Neural progenitor cell (in vitro differentiated cells): ENCODE data around the gene PITPNM3. TPM values are rescaled to one million over a fixed set of nuclear protein-coding genes. Genes with fewer than 3 reads are reported as not detected.

Experiments
- DNase-seq: peaks from one replicate; pipeline ENCODE4 v3.0.0-alpha.2; 2016; ENCODE audit warnings: low spot score
- H2AFZ ChIP-seq: fragments of 200-600 bp; sonication (generic); replicated peaks from 2 replicates; pipeline ENCODE4 v1.6.1; 2016; ENCODE audit warnings: antibody characterized with exemption
- H3F3A ChIP-seq: fragments of 200-600 bp; sonication (generic); 2 replicates; pipeline ENCODE4 v1.6.1; 2016; ENCODE audit warnings: antibody characterized with exemption, low read depth
- H3K27ac ChIP-seq: fragments of 200-600 bp; sonication (generic); 2 replicates; pipeline ENCODE4 v1.5.1; 2016; ENCODE audit warnings: mild to moderate bottlenecking
- H3K27me3 ChIP-seq: fragments of 200-600 bp; sonication (generic); 2 replicates; pipeline ENCODE4 v1.6.1; 2016; ENCODE audit warnings: mild to moderate bottlenecking, moderate library complexity
- H3K36me3 ChIP-seq: fragments of 200-600 bp; sonication (generic); 2 replicates; pipeline ENCODE4 v1.5.1; 2016
- H3K4me1 ChIP-seq: fragments of 200-600 bp; sonication (generic); 2 replicates; pipeline ENCODE4 v1.6.1; 2016; ENCODE audit warnings: mixed run types
- H3K4me2 ChIP-seq: fragments of 200-600 bp; sonication (generic); 2 replicates; pipeline ENCODE4 v1.6.1; 2016
- H3K4me3 ChIP-seq: fragments of 200-600 bp; sonication (generic); 2 replicates; pipeline ENCODE4 v1.5.1; 2016
- H3K79me2 ChIP-seq: fragments of 200-600 bp; sonication (generic); 2 replicates; pipeline ENCODE4 v1.6.1; 2016; ENCODE audit warnings: low read depth
- H3K9ac ChIP-seq: fragments of 200-600 bp; sonication (generic); 2 replicates; pipeline ENCODE4 v1.6.1; 2016
- H3K9me3 ChIP-seq: fragments of 200-600 bp; sonication (generic); 2 replicates; pipeline ENCODE4 v1.5.1; 2016; ENCODE audit warnings: low read depth
- H4K20me1 ChIP-seq: fragments of 200-600 bp; sonication (generic); 2 replicates; pipeline ENCODE4 v1.6.1; 2016; ENCODE audit warnings: low read depth
- H3K27ac Mint-ChIP-seq: 3 replicates; pipeline ENCODE4 v1.8.0; 2021; ENCODE audit warnings: mixed read lengths
- H3K27me3 Mint-ChIP-seq: 2 replicates; pipeline ENCODE4 v1.8.0; 2022; ENCODE audit warnings: low read depth, mild to moderate bottlenecking, inconsistent platforms, moderate library complexity, mixed read lengths; ENCODE audit not compliant: insufficient read depth
- H3K36me3 Mint-ChIP-seq: 3 replicates; pipeline ENCODE4 v1.8.0; 2021; ENCODE audit warnings: mixed read lengths
- H3K4me1 Mint-ChIP-seq: 3 replicates; pipeline ENCODE4 v1.8.0; 2021; ENCODE audit warnings: mixed read lengths
- H3K4me3 Mint-ChIP-seq: 3 replicates; pipeline ENCODE4 v1.8.0; 2021; ENCODE audit warnings: mild to moderate bottlenecking, moderate library complexity, mixed read lengths
- H3K9me3 Mint-ChIP-seq: 3 replicates; pipeline ENCODE4 v1.8.0; 2020; ENCODE audit warnings: mixed read lengths
- CTCF ChIP-seq: fragments of 200-600 bp; sonication (generic); IDR thresholded peaks from 2 replicates; pipeline ENCODE4 v1.5.1; 2017; ENCODE audit warnings: antibody characterized with exemption, mild to moderate bottlenecking
- EZH2 ChIP-seq: fragments of 200-600 bp; sonication (generic); IDR thresholded peaks from 2 replicates; pipeline ENCODE4 v1.6.1; 2017; ENCODE audit warnings: antibody characterized with exemption, mild to moderate bottlenecking, moderate library complexity
- EZH2phosphoT487 ChIP-seq: fragments of 200-600 bp; sonication (generic); IDR thresholded peaks from 2 replicates; pipeline ENCODE4 v1.6.1; 2017; ENCODE audit warnings: antibody characterized with exemption
- total RNA-seq: library from RNA; depleted of rRNA; stranded (reverse); fragments of >200 nt; gene quantifications from 2 replicates; pipeline ENCODE4 v1.2.3, GENCODE V29; 2015; ENCODE audit warnings: low replicate concordance

Gene PITPNM3
- total RNA-seq, 1 donor from 2014 or later: 2.8 TPM

DNA sequence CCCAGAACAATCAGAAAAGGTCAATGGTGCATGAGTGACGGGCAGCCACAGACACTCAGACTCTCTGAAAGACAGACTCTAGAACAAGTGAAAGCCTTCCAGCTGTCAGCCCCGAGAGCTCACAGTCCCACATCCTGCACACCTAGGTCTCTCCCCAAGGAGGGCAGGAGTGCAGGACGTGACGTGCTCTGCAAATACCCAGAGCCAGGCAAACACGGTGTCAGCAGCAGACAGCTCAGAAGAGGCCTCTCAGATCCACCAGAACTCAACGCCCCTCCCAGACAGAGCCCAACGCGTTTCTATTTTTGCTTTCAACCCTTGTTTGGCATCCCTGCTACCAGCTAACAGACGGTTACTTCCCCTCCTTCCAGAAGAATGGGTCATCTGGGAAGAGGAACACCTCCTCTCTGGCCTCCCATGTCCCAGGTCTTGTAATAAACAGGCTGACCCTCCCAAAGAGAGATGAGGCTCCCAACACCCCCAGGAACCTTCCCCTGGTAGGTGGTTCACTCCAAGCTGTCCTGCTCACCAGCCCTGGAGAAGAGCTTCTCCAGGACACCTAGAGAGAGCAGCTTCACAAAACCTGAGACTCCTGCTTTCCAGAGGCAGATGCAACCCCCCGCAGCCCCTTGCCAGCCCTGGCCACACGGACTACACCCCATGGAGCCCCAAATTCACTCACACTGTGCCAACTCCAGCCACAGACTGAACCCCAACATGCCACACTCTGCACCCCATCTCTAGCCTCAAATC lies 7.6 kb downstream of the PITPNM3 start:
- H3K4me2 ChIP-seq: no peak overlapping the region
- no peaks in the 10 kb centered on the region for H4K20me1 ChIP-seq
- no peaks in the 10 kb centered on the region for H3K9me3 Mint-ChIP-seq
- no peak overlapping the region for H3K9ac ChIP-seq
- no peaks in the 10 kb centered on the region for H3F3A ChIP-seq
- TF ChIP-seq CTCF: no peak
- no peak for TF ChIP-seq EZH2
- no peak for TF ChIP-seq EZH2phosphoT487
- H3K4me3 ChIP-seq: no peak overlapping the region
- no peaks in the 10 kb centered on the region for H3K9me3 ChIP-seq
- no peaks in the 10 kb centered on the region for H3K36me3 ChIP-seq
- peaks cover 1% of the 10 kb centered on the region for H3K27me3 ChIP-seq
- H3K4me3 Mint-ChIP-seq: no peak overlapping the region
- no peak overlapping the region for H3K27ac ChIP-seq
- H3K4me1 ChIP-seq: peaks cover 15% of the 10 kb centered on the region
- peaks cover 10% of the 10 kb centered on the region for H3K4me1 Mint-ChIP-seq
- no peak overlapping the region for H2AFZ ChIP-seq
- H3K27me3 Mint-ChIP-seq: peaks cover 15% of the 10 kb centered on the region
- no peaks in the 10 kb centered on the region for H3K36me3 Mint-ChIP-seq
- H3K27ac Mint-ChIP-seq: peak overlapping the region; percentile 44
- H3K79me2 ChIP-seq: no peaks in the 10 kb centered on the region
- DNase-seq: no peak

- no peaks in the 10 kb centered on the region for H3K27me3 ChIP-seq
- H3K27ac Mint-ChIP-seq: peak overlapping the region; percentile 44
- no peaks in the 10 kb centered on the region for H3K36me3 Mint-ChIP-seq
- H4K20me1 ChIP-seq: no peaks in the 10 kb centered on the region
- no peaks in the 10 kb centered on the region for H3K9me3 ChIP-seq
- H3F3A ChIP-seq: no peaks in the 10 kb centered on the region
- peaks cover 17% of the 10 kb centered on the region for H3K27me3 Mint-ChIP-seq
- H3K4me3 ChIP-seq: no peak overlapping the region
- H3K4me3 Mint-ChIP-seq: no peak overlapping the region
- peaks cover 10% of the 10 kb centered on the region for H3K4me1 Mint-ChIP-seq
- H3K4me1 ChIP-seq: peaks cover 15% of the 10 kb centered on the region
- no peak overlapping the region for H3K9ac ChIP-seq
- no peaks in the 10 kb centered on the region for H3K9me3 Mint-ChIP-seq
- TF ChIP-seq CTCF (no peak), EZH2phosphoT487 (no peak), EZH2 (no peak)
- no peaks in the 10 kb centered on the region for H3K79me2 ChIP-seq
- no peaks in the 10 kb centered on the region for H3K36me3 ChIP-seq
- H3K4me2 ChIP-seq: no peak overlapping the region
- H2AFZ ChIP-seq: no peak overlapping the region
- no peak overlapping the region for H3K27ac ChIP-seq
- no peak for DNase-seq
Observed at GRCh38 chr17:6548034-6548433, 8.3 kb downstream of the PITPNM3 start.

DNA sequence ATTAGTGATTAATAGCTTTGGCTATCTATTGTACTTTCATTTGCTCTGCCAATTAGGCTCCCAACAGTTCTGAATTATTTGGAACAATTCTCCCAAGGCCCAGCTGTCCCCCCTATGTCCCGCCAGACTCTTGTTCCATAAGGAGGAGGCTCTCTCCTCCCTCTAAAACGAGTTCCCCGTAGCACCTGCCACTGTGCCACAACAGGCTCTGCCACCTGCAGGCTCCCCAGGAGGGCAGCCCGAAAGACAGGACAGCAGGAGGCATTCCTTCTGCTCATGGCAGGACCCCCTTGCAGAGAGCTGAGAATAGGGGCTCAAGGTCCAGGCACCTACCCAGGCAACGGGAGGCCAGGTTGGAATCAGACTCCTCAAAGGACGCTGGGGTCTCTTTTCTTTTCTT lies 9.0 kb downstream of the PITPNM3 start:
- peaks cover 11% of the 10 kb centered on the region for H3K4me1 ChIP-seq
- no peaks in the 10 kb centered on the region for H3K36me3 ChIP-seq
- peaks cover 19% of the 10 kb centered on the region for H3K27me3 Mint-ChIP-seq
- no peaks in the 10 kb centered on the region for H3K9me3 Mint-ChIP-seq
- no peak overlapping the region for H2AFZ ChIP-seq
- no peaks in the 10 kb centered on the region for H3K36me3 Mint-ChIP-seq
- no peak overlapping the region for H3K4me3 Mint-ChIP-seq
- no peaks in the 10 kb centered on the region for H3K9me3 ChIP-seq
- no peaks in the 10 kb centered on the region for H3K79me2 ChIP-seq
- no peak overlapping the region for H3K4me3 ChIP-seq
- peaks cover 8% of the 10 kb centered on the region for H3K4me1 Mint-ChIP-seq
- no peak for DNase-seq
- no peaks in the 10 kb centered on the region for H4K20me1 ChIP-seq
- H3F3A ChIP-seq: no peaks in the 10 kb centered on the region
- no peak overlapping the region for H3K27ac ChIP-seq
- H3K27me3 ChIP-seq: no peaks in the 10 kb centered on the region
- no peak overlapping the region for H3K9ac ChIP-seq
- no peak overlapping the region for H3K27ac Mint-ChIP-seq
- H3K4me2 ChIP-seq: no peak overlapping the region
- TF ChIP-seq EZH2phosphoT487 (no peak), CTCF (no peak), EZH2 (no peak)
